Superior temporal gyrus (tissue), 1 donor: ENCODE results near the gene IPO11.
"Not testable (repeated sequence)": the region's sequence is repeated elsewhere in the genome, so short reads cannot be mapped to it uniquely, and the experiment has no call there.

Experiments used
- DNase-seq: peaks from one replicate; pipeline ENCODE4 v3.0.0-alpha.2; 2016; ENCODE audit errors: extremely low spot score

IPO11 gene

DNA sequence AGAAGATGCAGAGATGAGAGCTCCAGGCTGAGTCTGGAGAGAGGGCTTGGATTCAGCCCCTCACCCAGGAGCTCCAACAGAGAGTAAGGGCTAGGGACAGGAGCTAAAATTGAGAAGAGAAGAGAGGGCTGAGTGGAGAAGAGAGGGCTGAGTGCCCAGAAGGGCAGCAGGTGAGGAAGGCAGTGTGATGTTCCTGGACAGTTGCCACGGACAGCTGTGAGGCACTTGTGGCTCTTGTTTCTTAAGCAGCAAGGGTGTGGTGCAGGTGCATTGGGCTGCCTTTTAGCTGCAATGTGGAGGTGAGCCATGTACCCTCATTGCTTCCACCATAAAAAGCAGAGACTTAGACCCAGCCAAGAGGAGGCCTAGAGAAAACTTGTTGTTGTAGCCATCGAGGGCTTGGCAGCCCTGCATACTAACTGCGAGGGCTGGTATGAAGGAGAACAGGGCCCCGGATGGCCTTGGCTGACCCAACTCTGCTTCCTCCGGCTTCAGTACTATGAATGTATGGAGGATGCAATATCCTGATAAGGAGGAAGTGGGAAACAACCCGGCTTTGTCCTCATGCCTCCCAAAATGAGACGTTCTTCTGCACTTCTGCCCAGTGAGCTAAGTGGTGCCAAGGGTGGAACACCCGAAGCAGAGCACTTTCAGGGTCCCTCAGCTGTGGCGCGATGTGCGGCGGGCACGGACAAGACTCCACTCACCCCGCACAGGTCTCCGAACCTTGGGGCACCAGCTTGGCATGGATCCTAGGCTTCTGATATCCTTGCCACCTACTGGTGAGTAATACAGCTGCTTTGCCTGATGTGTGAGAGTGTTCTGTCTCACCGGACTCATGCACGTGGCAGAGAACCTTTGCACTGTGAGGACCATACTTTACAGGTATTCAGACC is 231.2 kb downstream of the IPO11 start:
- DNase-seq: no peak

DNA sequence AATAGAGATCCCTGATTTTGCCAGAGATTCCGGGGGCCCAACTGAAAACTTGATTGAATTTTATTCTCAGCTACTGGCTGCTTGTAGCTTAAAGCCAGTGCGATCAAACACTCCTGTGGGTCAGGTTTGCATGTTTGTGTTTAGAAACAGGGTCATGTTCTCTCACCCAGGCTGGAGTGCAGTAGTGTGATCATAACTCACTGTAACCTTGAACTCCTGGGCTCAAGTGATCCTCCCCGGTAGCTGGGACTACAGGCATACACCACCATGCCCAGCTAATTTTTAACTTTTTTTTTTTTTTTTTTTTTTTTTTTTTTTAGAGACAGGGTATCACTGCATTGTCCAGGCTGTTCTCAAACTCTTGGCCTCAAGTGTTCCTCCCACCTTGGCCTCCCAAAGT is 232.7 kb downstream of the IPO11 start:
- no peak for DNase-seq

DNA sequence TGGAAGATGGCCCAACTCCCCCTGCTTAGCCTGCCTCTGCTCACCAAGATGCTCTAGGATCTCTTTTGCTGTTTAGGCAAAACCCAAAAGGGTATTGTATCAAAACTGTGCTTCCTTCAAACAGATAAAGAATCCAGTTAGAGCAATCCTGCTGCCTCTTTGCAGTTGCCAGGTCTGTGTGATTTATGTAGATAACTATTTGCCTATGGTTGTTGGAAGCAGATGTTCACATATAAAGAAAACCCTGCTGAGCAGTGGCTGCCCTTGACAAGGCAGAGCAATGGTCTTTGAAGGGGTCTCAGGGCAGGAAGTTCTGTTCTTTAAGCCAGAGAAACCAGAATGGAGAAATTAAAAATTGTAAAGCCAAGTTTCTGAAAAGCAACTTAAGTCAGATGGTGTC is 234.7 kb downstream of the IPO11 start:
- no peak for DNase-seq

DNA sequence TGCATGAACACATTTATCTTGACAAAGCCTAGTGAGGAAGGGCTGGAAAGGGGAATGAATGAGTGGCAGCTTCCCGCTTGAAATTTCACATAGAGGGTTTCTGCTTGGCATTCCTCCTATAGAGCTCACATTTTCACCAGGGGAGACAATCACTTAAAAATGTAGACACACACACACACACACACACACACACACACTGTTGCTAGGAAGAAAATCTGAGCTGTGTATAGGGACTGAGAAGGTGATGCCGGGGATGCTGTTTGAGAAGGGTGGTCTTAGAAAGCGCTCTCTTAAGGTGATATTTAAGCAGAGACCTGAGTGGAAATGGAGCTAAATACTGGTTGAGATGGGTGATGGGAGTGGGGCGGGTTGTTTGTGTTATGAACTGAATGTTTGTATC is 236.5 kb downstream of the IPO11 start:
- no peak for DNase-seq

DNA sequence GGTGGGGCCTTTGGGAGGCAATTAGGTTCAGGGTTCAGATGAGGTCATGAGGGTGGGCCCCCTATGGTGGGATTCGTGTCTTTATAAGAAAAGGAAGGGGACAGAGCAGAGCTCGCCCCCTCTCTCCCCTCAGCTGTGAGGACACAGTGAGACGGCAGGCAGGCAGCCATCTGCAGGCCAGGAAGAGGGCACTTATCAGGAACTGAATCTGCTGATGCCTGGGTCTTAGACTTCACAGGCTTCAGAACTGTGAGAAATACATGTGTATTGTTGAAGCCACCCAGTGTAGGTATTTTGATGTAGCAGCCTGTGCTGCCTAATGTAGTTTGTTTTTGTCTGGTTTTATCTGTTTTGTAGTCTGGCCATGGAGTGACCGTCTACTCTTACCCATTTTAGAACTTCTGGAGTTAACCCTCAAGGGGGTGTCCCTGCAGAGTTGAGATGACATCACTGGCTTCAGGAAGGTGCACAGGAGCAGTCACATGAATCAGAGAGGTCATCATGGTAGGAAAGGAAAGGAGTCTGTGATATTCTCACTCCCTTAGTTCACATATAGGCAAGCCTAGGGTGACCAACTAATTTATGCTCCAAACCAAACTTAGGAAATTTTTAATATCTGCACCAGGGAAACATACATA is 237.0 kb downstream of the IPO11 start:
- DNase-seq: no peak

DNA sequence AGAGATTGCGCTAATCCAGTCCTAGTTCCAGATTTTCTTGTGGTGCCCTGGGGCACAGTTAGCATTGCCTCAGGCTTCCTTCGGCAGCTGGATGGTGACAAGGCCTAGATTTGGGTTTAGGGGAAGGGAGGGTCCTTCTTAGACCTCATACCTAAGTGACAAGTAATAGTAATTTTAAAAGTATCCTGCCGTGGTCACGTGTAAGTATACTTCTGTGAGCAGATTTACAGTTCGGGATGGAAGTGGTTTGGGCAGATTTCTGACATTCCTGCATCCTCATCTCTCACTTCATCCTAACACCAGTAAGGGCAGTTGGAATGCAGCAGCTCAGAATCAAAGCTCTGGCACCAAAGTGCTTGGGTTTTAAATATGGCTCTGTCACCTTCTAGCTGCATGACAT is 237.6 kb downstream of the IPO11 start:
- DNase-seq: no peak

DNA sequence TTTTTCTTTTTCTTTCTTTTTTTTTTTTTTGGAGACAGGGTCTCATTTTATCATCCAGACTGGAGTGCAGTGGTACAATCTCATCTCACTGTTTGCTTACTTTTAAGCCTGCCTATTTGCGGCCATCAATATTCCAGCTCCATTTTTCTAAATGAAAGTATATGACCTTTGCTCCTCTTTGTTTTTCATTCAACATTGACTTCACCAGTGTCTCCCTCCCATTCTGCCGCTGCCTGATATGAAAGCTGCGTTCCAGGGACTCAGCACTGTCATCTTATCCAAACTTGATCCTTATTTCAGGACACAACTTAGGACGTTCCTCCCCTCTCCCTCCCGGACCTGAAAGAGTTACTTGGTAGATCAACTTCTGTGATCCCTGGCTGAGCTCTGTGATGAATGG is 239.7 kb downstream of the IPO11 start:
- no peak for DNase-seq

DNA sequence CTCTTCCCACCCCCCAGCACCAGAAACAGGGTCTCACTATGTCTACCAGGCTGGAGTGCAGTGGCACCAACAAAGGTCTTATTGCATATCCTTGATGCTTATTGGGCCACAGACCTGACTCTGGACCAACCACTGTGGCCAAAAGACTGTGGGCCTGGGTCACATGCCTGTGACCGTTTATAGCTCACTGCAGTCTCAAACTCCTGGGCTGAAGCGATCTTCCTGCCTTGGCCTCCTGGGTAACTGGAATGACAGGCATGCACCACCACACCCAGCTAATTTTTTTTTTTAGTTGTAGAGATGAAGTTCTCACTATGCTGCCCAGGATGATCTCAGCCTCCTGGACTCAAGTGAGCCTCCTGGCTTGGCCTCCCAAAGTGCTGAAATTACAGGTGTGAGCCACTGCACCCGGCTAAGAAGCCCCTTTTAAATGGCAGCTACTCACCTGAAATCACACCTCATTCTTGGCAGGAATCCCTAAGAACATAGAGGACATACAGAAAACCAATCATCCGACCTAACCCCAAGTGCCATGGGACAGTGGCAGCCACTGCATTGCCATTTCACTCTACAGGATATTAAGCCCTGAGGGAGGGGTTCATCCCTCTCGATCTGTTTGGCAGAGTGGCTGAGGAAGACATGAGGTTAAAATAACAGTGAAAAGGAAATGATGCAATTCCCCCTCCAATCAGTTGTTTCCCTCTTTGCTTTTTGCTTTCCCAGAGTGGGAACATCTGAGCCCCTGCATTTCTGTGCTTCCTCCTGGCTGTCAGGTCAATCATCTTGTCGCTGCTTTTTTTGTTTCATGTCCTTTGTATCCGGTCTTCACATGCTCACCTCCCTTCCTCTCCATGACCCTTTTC is 240.7 kb downstream of the IPO11 start:
- DNase-seq: no peak

DNA sequence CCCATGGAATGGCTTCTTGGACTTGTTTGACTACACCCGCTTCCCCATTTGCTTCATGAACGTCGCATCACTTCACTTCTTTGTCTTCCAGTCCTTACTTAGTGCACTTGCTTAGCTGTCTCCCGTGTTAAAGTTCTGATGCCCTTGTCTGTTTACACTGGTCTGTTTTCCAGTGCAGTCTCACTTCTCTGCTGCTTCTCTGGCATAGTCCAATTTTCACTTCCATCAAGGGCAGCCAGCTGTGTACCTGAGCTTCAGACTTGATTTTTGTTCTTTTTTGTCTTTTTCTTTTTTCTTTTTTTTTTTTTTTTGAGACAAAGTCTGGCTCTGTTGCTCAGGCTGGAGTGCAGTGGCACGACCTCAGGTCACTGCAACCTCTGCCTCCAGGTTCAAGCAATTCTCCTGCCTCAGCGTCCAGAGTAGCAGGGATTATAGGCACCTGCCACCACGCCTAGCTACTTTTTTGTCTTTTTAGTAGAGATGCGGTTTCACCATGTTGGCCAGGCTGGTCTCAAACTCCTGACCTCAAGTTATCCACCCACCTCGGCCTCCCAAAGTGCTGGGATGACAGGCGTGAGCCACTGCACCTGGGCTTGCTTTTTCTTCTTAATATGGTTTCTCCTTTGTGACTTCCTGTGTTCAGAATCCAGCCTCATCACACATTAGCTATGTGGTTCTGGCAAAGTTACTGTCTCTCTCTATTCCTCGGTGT is 241.5 kb downstream of the IPO11 start:
- no peak for DNase-seq

DNA sequence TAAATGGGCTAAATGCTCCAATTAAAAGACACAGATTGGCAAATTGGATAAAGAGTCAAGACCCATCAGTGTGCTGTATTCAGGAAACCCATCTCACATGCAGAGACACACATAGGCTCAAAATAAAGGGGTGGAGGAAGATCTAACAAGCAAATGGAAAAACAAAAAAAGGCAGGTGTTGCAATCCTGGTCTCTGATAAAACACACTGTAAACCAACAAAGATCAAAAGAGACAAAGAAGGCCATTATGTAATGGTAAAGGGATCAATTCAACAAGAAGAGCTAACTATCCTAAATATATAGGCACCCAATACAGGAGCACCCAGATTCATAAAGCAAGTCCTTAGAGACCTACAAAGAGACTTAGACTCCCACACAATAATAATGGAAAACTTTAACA is 245.2 kb downstream of the IPO11 start:
- not testable (repeated sequence) for DNase-seq

DNA sequence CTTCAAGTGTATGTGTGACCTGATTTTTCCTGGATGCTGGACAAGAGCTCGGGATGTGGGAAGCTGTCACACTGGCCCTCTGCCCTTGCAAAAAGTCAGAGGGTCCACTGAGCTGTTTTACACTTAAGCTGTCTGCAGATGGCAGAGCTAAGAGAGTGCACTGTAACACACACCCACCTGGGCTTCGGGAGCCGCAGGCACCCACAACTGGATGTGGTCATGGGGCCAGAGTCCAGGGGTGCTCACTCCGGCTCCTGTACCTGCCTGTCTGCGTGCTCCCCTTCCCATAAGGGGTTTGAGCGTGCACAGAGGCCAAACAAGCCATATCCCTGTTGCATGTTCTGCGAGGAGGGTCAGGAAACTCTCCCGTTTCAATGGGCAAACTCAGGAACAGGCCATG is 248.6 kb downstream of the IPO11 start:
- DNase-seq: no peak

DNA sequence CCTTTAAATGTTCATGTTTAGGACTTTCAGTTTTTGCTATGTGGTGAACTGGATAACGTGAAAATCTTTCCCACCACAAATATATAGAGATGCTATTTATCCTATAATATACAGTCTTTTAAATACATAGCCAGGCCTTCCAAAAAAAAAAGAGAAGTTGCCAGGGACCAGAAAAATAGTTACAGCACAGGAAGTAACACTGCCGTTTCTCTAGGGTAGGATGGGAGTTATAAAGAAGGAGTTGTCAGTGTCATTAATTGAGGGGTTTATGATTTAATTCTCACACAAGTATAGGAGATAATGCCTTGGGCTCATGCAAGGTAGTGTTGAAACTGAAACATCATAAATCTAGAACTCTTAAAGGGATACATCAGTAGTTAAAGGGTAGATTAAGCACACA is 250.0 kb downstream of the IPO11 start:
- DNase-seq: no peak

DNA sequence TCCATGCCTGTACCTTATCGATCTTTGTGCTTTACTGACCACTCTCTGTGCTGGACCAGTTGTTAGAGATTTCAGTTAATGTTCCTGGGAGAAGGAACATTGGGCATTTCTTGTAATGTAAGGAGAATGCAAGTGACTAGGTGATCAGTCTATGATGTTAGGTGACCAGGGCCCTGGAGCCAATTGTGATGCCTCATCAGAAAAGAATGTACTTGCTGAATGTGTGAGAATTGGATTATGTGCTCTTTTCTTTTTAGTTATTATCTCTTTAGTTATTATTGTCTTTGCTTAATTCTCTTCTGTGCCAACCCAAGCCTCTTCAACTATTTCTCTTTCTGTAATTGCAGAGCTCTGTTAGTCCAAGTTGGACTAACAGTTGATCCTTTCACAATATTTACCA is 258.9 kb downstream of the IPO11 start:
- DNase-seq: no peak

DNA sequence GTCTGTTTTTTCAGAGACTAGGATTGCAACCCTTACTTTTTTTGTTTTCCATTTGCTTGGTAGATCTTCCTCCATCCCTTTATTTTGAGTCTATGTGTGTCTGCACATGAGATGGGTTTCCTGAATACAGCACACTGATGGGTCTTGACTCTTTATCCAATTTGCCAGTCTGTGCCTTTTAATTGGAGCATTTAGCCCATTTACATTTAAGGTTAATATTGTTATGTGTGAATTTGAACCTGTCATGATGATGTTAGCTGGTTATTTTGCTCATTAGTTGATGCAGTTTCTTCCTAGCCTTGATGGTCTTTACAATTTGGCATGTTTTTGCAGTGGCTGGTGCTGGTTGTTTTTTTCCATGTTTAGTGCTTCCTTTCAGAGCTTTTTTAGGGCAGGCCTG is 264.0 kb downstream of the IPO11 start:
- not testable (repeated sequence) for DNase-seq
